GM18511 (cell line): ENCODE measurements around the gene GNMT.
"Not testable (repeated sequence)": the region's sequence is repeated elsewhere in the genome, so short reads cannot be mapped to it uniquely, and the experiment has no call there.

ENCODE experiments used
- ATAC-seq: cut with Tn5 transposase; IDR thresholded peaks from one replicate; pipeline ENCODE4 v1.9.1; 2021; ENCODE audit warnings: mild to moderate bottlenecking, moderate library complexity; ENCODE audit not compliant: unreplicated experiment

Gene GNMT

DNA sequence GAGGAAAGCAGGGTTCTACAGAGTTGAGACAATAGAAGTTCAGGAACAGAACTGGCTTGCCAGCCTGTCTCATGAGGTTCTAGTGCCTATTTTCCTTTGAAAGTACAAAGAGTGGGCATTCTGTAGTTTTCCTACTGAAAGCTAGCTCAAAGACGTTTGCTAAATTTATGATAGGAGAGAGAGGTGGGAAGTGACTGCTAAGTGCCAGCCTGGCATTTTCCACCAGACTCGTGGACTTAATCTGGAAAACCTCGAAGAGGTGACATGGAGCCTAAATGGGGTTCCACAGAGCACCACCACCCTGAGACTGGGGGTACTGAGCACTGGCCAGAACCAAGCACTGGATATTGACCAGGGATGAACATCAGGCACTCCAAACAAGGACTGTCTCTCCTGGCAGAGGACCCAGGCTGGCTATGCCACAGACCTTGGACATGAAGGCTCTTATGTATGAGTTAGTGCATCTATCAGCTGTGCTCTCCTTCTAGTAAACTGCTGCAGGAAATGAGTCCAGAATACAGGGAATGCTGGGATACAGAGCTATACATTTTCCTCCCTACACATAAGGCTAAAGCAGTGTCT lies 11.3 kb downstream of the GNMT start:
- no peak for ATAC-seq

DNA sequence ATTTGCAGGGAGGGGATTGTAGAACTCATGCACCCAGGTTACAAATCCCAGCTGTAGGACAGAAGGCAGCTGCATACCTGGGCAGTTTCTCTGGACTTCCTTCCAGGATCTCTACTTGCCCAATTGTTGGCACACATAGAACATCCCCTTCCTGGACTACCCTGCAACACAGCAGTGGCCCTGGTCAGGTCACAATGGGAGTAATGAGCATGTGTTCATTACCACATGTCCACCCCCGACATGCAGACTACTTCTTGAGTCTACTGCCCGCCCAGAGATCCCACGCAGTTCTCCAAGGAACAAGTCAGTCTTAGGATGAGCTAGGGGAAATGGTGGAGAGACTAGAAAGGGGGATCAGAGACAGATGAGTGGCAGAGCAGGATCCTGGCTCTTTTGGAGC lies 13.4 kb downstream of the GNMT start:
- ATAC-seq = no peak

DNA sequence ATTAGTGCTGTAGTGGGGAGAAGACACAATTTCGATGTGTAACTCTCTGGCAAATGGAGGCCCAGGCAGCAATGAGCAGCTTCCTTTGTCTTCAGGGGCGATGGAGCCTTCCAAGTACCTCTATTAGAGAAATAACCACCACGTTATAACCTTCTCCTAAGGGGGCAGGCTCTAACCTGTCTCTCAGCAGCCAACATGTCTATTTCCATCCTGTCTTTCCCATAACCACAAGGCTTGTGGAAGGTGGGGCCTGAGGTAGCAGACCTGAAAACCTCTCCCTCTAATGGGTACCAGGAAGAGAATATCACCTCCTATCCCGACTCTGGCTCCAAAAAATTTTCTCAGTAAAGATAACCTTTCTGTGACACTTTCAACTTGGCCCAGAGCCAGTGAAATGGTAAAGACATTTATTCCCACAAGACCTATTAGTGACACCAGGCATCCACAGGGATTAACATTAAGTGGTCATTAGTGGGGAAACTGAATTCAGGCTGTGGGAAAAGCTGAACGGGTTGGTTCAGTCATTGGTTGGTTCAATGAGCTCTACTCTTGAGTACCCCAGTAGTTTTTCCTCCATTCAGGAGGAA lies 14.5 kb downstream of the GNMT start:
- ATAC-seq = no peak

DNA sequence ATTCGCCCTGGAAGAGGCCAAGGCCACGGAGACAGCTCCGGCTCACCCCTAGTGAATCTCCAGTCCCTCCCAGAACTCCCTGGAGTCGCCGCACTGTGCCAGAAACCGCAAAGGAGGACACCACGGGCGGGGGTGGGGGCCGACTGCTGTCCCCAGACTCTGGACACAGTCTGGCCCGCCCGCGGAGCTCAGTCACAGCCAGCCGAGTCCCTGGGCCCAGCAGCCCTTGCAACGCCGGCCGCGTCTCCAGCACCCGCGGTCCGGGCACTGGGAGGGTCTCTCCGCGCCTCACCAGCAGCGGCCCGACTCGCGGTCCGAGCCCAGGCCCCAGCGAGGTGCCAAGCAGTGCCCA lies 17.9 kb downstream of the GNMT start:
- ATAC-seq = no peak

DNA sequence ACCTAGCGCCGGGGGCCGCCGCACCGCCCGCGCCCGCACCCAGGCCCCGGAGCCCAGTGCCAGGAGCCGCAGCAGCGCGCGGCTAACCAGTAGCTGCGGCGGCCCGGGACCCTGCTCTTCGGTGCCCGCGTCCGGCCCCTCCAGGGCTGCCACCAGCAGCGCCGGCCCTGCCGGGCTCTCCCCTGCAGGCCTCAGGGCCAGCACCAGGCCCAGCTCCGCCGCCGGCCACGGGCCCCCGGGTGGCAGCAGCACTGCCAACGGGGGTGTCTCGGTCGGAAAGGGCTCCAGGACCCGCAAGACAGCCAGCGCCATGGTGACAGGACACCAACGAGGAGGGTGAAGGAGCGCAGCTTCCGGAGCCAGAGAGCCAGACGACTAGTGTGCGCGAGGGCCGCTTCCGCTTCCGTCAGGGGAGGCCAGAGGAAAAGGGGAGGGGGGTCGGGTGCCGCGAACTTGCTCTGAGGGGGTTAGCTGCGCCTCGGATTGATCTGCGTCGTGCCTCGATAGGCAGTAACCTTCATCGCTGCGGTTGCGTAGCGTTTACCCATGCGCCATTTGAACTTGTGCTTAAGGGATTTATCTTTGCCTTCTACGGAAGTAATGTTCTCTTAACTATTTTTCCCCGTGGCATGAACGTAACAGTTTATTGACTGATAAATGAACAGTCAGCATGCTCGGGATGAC lies 18.4 kb downstream of the GNMT start, which contains the start of gene PEX6:
PEX6 (minus strand) TSS at position 343 of the 684 bp plus-strand sequence; CDS start at position 312, 31 bp downstream.
- ATAC-seq = peak; percentile 95

DNA sequence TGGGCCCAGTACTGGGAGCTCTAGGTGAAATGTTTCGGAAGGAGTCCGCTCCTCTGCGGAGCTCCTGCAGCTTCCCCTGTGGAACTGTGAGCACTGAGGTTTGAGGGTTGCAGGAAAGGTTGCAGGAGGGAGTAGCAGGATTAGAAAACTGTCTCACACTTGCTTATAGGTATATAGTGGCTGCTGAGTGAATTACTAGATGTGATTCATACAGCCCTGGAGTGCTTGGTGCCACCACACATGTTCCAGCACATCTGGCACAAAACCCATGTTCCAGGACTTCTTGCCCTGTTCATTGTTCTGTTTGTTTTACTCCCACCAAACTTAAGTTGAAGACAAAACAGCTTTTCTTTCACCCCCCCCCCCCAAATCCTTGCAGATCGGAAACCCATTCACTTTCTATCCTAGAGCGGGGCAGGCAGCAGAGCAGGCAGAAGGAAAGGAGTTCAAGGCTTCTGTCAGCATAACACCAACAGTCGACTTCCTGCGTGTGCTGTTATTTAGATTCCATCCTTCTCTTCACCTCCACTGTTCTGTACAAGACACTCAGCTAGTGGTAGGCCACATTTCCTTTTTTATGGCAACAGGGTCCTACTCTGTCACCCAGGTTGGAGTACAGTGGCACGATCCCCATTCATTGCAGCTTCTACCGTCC lies 19.1 kb downstream of the GNMT start:
- peak; percentile 3 for ATAC-seq

DNA sequence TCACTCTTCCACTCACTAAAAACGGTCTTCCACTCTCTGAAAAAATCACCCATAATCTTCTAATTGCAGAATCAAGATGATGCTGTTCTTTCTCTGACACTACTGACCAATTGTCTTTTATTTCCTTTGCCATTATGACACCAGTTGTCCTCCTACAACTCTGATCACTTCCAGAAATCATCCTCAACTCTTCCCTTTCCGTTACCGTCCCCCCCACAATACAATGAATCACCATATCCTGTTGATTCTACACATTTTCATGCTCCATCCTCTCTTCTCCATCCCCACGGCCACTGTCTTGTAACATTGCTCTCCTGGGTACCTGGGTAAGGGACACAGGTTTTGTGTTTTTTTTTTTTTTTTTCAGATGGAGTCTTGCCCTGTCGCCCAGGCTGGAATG lies 21.3 kb downstream of the GNMT start:
- no peak for ATAC-seq

DNA sequence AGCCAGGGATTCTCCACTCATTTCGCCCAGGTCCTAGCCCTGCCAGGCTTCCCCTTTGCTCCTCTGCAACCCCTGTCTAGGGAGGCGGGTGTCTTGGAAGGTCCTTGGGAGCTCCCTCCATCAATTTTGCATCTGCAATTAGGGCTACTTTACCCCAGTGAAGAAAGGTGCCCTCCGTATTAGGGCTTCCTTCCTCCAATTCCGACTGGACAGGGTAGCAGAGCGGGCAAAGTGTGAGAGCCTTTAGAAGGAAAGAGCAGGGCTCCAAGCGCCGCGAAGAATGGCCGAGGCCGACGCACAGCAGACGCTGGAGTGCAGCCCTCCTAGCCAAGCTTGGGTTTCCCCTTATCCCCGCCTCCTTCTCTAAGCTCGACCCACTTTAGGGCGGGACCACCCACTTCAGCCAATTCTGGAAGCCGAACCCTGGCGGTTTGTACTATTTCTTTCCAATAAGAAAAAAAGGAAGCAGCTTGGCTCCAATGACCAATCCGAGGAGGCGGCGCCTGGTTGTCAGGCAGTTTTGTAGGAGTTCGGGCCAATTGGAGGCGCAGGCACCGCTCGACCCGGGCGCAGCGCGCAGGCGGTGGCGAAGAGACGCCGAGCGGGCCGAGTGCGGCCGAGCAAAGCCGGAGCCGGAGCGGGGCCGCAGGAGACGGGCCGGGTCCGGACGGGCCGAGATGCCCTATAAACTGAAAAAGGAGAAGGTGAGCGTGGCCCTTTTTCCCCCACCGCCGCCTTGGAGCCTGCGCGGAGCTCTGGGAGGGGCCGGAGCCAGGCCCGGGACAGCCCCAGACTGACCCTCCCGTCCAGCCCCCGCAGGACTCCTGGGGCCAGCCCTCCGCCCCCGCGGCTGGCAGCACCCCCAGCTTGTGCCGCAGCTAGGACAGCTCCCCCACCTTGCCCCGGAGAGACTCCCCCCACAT lies 23.7 kb downstream of the GNMT start, which contains the start of gene PPP2R5D:
PPP2R5D (plus strand) TSS at position 570 of the 923 bp plus-strand sequence; CDS start at position 678, 108 bp downstream.
- ATAC-seq = peak; percentile 97

DNA sequence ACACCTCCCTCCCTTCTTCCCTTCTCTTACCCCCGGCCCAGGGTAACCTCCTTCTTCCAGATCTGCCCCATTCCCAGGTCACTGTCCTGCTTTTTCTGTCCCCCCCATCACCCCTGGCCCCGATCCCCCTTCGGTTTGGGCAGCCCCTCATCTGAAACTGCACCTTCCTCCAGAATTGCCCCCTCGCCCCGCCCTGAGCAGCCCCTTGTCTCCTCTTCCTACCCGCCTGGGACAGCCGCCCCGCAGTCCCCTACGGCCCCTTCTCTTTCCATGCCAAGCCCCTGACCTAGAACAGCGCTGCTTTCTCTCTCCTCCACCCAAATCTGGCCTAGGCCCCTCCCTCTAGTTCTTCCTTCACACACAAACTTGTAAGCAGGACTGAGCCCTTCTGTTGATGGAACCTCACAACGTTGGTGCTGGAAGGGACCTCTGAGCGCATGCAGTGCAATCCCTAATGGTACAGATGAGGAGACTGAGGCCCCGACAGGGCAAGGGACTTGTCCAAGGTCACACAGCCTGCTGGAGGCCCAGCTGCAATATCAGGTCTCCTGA lies 24.4 kb downstream of the GNMT start:
- no peak for ATAC-seq

DNA sequence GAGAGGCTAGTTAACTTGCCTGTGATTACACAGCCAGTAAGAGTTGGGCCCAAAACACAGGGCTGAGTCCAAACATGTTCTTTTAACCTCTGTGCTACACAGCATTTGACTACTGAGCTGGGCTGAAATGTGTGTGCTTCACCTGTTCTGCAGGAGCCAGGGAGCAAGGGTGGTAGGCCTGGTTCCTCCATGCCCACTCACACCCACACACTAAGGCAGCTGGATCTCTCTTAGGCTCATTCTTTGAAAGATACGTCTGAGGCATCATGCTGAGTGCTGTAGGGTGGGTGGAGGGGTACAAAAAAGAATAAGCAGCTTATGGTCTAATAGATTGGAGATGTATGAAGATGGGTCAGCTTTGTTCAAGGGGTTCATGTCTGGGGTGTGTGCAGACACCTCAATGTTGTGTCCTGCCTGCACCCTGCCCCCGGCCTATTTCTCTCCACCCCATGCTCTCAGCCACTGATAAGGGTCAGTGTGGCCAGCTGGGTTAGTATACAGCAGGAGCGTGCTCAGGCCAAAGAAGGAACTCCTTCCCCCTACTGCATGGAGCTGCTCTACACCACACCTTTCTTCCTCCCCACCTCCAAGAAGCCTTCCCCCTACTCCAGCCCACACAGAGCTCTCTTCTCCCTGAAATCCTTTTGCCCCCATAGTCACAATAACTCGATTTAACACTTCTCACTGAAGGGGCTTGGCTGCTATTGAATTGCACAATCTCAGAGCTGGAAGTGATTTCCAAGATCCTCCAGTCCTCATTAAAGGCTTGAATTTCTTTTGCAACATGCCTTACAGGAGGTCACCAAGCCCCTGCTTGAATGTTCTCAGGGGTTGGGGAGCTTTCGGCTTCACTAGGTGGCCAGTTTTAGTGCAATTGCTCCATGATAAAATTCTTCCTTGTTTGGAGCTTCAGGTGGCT lies 27.2 kb downstream of the GNMT start:
- no peak for ATAC-seq

DNA sequence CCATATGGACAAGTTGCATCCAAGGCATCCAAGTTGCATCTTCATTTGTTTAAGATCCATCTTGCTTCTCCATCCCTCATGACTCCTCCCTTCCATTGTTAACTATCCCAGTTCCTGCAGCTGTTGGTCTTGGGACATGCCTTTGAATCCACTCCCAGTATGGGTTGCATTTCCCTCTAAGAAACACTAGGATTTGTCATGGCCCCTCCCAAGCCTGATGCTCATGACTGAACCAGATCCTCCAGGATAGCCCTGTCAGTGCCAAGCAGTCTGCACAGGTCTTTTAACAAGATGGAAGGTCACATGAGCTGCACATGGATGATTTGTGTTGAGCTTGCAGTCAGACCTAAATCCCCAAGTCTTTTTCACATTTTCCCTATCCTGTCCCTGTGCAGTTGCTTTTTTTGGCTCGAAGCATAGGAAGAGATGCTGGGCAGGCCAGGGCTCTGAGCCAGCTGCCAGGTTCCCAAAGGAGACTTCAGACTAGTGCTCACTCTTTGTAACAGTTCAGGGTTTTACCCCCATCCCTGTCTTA lies 28.0 kb downstream of the GNMT start:
- ATAC-seq = no peak

DNA sequence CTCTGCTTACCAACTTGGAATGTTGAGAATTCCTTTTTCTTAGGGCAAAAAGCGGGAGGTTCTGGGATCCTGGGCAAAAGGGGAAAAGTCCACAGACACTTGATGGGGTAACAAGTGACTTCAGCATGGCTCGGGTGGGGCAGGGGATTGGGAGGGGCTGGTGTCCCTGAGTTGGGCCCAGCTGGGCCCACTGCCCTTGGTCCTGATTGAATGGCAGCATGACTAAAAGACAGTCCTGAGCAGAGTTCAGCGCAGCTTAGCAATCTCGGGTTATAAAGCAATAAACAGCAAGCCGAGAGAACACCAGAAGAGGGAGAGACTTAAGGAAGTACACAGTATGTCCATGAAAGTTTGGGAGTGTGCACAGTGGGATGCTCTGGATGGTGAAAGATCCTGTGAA lies 29.4 kb downstream of the GNMT start:
- ATAC-seq = no peak

DNA sequence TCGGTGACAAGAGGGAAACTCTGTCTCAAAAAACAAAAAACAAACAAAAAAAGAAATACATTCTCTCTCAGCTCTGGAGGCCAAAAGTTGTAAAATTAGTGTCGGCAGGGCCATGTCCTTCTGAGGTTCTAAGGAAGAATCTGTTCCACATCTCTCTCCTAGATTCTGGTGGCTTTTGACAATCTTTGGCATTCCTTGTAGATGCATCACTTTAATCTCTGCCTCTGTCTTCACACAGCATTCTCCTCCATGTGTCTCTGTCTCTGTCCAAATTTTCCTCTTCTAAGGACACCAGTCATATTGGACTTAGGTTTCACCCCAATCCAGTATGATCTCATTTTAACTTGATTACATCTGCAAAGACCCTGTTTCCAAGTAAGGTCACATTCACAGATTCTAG lies 32.9 kb downstream of the GNMT start:
- ATAC-seq = no peak

DNA sequence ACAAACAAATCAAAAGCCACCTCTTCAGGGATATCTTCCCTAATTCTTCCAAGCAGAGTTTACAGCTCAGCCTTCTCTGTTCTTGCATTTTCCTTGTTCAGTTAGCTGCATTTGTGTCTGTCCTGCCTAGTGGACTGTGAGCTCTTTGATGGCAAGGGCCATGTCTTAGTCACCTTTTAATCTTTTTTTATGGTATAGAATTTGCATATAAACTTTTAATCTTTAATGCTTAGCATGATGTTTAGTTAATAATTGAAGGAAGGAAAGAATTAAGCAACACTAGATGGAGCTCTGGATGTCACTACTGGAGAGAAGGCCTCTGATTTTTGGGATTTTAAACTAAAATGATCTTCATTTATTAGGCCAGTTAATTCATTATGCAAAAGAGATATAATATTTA lies 36.0 kb downstream of the GNMT start:
- ATAC-seq = no peak

DNA sequence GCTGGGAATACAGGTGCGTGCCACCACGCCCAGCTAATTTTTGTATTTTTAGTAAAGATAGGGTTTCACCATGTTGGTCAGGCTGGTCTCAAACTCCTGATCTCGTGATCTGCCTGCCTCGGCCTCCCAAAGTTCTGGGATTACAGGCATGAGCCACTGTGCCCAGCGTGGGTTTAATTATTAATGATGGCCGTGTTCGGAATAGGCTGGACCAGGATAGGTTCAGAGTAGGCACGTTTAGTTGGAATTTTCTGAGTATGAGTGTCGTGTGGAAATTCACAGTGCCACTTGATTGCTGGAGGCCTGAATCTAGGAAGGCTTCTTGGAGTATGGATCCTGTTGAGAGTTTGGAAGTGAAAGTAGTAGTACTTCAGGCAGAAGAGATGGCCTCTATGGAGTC lies 37.7 kb downstream of the GNMT start:
- ATAC-seq = not testable (repeated sequence)

DNA sequence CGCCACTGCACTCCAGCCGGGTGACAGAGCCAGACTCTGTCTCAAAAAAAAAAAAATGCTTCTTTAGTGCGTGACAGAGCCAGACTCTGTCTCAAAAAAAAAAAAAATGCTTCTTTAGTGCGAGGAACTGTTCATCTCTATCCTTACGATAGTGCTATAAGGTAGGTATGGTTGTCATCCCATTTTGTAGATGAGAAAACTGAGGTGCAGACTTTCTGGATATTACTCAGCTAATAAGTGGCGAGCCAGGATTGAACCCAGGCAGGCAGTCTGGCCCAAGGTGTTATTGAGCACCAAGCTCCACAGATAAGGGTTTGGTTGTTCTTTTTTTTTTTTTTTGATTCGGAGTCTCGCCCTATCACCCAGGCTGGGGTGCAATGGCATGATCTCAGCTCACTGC lies 41.3 kb downstream of the GNMT start:
- ATAC-seq = no peak

DNA sequence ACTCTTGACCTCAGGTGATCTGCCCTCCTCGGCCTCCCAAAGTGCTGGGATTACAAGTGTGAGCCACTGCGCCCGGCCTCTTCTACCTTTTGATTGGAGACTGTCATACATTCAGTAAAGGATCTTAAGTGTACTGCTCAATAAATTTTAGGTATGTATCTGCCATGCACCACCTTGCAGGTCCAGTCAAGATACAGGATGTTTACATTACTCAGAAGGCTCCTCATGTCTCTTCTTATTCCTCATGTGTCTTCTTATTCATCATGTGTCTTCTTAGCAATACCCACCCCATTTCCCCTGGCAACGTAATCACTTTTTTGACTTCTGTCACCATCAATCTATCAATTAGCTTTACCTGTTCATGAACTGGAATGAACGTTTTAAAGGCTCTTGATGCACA lies 45.3 kb downstream of the GNMT start:
- ATAC-seq = no peak

DNA sequence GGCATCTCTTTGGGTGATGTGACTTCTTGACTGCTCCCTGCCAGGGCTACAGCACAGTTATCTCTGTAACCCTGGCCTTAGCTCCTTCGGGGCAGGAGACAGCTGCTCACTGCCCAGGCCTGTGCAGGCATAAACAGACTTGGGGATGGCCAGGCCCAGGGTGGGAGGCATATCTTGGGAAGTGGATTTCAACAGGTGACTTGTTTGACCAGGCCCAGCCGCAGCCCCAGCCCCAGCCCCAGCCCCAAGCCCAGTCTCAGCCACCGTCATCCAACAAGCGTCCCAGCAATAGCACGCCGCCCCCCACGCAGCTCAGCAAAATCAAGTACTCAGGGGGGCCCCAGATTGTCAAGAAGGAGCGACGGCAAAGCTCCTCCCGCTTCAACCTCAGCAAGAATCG lies 45.7 kb downstream of the GNMT start:
- ATAC-seq = no peak

DNA sequence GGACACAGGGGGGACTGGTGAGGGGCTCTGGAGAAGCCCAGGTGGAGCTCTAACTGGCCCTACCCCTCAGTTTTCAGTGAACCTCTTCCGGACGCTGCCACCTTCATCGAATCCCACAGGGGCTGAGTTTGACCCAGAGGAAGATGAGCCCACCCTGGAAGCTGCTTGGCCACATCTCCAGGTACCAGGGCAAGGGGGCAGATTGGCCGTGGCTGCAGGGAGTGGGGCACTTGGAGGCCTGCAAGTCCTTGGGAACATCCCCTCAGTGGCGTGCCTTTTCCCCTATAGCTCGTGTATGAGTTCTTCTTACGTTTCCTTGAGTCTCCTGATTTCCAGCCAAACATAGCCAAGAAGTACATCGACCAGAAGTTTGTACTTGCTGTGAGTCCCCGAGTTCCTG lies 46.6 kb downstream of the GNMT start:
- ATAC-seq = no peak
